Activated CD4-positive, alpha-beta T cell treated with anti-CD3 and anti-CD28 coated beads, Interleukin-2, amount 10 ng/mL, durations not matched to agents 24 days and 14 days (primary cell): ENCODE results near the gene PSPC1. TPM values are rescaled to one million over a fixed set of nuclear protein-coding genes. Genes with fewer than 3 reads are reported as not detected.
"Not testable (repeated sequence)": the region's sequence is repeated elsewhere in the genome, so short reads cannot be mapped to it uniquely, and the experiment has no call there.

Source experiments
- DNase-seq: peaks from one replicate; pipeline ENCODE4 v3.0.0; 2022
- H3K27ac Mint-ChIP-seq: one replicate; pipeline ENCODE4 v1.8.0; 2022; ENCODE audit warnings: mild to moderate bottlenecking, mixed read lengths
- H3K27me3 Mint-ChIP-seq: one replicate; pipeline ENCODE4 v1.8.0; 2022; ENCODE audit warnings: mixed read lengths
- H3K36me3 Mint-ChIP-seq: one replicate; pipeline ENCODE4 v1.8.0; 2022; ENCODE audit warnings: low read depth, mild to moderate bottlenecking, mixed read lengths
- H3K4me1 Mint-ChIP-seq: one replicate; pipeline ENCODE4 v1.8.0; 2021; ENCODE audit warnings: mixed read lengths
- H3K4me3 Mint-ChIP-seq: one replicate; pipeline ENCODE4 v1.8.0; 2022; ENCODE audit warnings: mild to moderate bottlenecking, moderate library complexity, mixed read lengths
- H3K9me3 Mint-ChIP-seq: one replicate; pipeline ENCODE4 v1.8.0; 2021; ENCODE audit warnings: mixed read lengths
- intact Hi-C: fragments of 100-400 bp; cut with micrococcal nuclease; formaldehyde crosslinking; loops from one replicate; pipeline ENCODE4 v1.15.1; 2023
- total RNA-seq: library from RNA; stranded (reverse); gene quantifications from 2 replicates; pipeline ENCODE4 v1.2.3, GENCODE V29; 2022

The PSPC1 gene, protein sequence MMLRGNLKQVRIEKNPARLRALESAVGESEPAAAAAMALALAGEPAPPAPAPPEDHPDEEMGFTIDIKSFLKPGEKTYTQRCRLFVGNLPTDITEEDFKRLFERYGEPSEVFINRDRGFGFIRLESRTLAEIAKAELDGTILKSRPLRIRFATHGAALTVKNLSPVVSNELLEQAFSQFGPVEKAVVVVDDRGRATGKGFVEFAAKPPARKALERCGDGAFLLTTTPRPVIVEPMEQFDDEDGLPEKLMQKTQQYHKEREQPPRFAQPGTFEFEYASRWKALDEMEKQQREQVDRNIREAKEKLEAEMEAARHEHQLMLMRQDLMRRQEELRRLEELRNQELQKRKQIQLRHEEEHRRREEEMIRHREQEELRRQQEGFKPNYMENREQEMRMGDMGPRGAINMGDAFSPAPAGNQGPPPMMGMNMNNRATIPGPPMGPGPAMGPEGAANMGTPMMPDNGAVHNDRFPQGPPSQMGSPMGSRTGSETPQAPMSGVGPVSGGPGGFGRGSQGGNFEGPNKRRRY
- 71.8 and 73.3 TPM in 2 replicates for total RNA-seq

- H3K27me3 Mint-ChIP-seq, H3K36me3 Mint-ChIP-seq, H3K4me1 Mint-ChIP-seq, H3K9me3 Mint-ChIP-seq: not testable (repeated sequence)
- Mint-ChIP-seq H3K27ac (peak within 1 kb of the TSS; percentile 99), H3K4me3 (peak within 1 kb of the TSS; percentile 96)
- intact Hi-C loops: loop anchor here (1.0 to 10.0 kb wide), 5 partner anchors 80 to 1122 kb away; partner anchors contain the start of genes MPHOSPH8, XPO4 and ZMYM5
- peak; percentile 99 for DNase-seq
These were observed at the start of gene PSPC1 for GRCh38 chr13:19782727-19783682. Gene PSPC1 (minus strand): TSS chr13:19782945. CDS start chr13:19782757, 188 bp downstream.

DNA sequence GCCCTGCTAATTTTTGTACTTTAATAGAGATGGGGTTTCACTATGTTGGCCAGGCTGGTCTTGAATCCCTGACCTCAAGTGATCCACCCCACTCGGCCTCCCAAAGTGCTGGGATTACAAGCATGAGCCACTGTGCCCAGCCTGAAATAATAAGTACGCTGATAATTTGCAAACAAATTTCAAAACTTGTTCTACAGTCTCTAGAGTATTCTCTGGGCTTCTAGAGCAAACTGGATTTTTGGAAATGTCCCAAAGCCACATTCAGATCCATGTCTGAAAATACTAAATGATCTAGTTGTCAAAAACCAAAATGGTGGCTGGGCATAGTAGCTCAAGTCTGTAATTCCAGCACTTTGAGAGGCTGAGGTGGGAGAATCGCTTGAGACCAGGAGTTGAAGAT is 39.9 kb upstream of the PSPC1 start:
- Mint-ChIP-seq H3K27me3 (no peaks in the 10 kb centered on the region), H3K4me3 (no peak overlapping the region), H3K4me1 (no peaks in the 10 kb centered on the region), H3K27ac (no peak overlapping the region), H3K9me3 (no peaks in the 10 kb centered on the region), H3K36me3 (peaks cover 47% of the 10 kb centered on the region)
- intact Hi-C loops: no loop called here
- no peak for DNase-seq

DNA sequence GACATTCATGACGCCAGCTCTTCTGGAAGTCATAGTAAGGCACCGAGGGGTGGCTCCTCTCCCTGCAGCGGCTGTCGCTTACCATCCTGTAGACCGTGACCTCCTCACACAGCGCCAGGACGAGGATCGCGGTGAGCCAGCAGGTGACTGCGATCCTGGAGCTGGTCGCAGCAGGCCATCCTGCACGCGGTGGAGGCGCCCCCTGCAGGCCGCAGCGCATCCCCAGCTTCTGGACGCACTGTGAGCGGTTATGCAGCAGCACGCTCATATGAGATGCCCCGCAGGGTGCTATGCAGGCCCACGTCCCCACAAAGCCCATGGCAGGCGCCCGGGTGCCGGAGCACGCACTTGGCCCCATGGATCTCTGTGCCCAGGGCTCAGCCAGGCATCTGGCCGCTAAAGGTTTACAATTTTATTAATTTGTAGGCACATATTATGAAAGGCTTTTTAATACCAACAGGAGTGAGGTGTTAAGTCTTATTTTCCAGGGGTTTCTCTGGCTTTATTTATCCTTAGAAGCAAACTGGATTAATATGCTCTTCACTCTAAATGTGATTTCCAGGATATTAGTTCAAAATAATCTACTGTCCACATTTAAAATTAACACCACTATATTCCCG is 35.6 kb upstream of the PSPC1 start:
- Mint-ChIP-seq H3K9me3 (no peaks in the 10 kb centered on the region), H3K27me3 (no peaks in the 10 kb centered on the region), H3K36me3 (peaks cover 31% of the 10 kb centered on the region), H3K4me3 (no peak overlapping the region), H3K4me1 (no peaks in the 10 kb centered on the region), H3K27ac (no peak overlapping the region)
- intact Hi-C loops: no loop called here
- DNase-seq: peak; percentile 78

DNA sequence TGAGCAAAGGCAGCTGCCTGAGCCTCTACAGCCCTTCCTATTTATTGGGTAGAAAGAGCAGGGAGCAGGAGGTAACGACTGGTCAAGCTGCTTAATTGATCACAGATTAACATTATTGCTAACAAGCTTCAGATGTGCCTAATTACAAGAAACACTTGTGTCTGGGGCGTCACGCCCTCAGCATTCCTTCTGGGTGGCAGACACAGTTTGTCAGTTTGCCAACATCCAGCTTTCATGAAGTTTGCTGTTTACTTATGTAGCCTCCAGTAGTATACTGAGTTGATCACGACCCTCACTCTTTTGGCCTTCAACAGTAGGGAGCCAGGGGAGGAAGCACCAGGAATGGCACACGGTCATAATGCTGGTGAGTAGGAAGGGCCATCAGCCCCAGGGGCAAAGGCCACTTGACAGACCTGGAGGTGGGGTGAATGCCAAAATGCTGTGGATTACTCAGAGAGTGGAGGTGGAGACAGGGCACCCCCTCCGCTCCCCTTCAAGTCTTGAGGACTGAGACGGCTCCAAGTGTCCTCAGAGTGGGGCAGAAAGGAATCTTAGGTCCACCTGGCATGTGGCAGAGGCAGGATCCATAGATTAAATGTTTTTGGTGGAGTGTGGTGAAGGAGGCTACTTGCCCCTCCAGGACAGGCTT is 34.9 kb upstream of the PSPC1 start:
- H3K4me3 Mint-ChIP-seq: no peak overlapping the region
- no peaks in the 10 kb centered on the region for H3K27me3 Mint-ChIP-seq
- H3K36me3 Mint-ChIP-seq: peaks cover 28% of the 10 kb centered on the region
- H3K4me1 Mint-ChIP-seq: no peaks in the 10 kb centered on the region
- intact Hi-C loops: no loop called here
- DNase-seq: no peak
- no peak overlapping the region for H3K27ac Mint-ChIP-seq
- H3K9me3 Mint-ChIP-seq: no peaks in the 10 kb centered on the region

DNA sequence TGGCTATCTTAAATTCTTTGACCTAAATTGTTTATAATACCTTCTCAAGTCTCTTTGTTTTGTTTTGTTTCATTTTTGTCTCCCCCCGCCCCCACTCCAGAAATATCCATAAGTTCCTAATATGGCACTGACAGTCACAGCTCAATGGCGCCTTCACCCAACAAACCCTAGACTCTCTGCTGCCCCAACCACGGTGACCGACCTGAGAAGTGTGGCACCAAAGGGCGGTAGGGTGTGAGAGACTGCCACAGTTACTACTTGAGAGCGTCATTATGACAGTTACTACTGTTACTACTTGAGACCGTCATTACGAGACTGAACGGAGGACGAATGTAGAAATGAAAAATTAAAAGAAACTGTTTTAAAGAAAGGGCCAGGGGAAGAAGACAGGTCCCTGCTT is 34.4 kb upstream of the PSPC1 start:
- Mint-ChIP-seq H3K27ac (no peak overlapping the region), H3K9me3 (peaks cover 4% of the 10 kb centered on the region), H3K36me3 (peaks cover 30% of the 10 kb centered on the region), H3K4me1 (no peaks in the 10 kb centered on the region), H3K4me3 (no peak overlapping the region), H3K27me3 (no peaks in the 10 kb centered on the region)
- no peak for DNase-seq
- intact Hi-C loops: no loop called here

DNA sequence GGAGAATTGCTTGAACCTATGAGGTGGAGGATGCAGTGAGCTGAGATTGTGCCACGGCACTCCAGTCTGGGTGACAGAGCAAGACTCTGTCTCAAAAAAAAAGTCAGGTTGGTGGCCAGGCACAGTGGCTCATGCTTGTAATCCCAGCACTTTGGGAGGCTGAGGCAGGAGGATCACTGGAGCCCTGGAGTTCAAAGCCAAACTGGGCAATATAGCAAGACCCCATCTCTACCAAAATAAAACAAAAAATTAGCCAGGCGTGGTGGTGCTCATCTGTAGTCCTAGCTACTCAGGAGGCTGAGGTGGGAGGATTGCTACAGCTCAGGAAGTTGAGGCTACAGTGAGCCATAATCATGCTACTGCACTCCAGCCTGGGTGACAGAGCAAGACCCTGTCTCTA is 33.1 kb upstream of the PSPC1 start:
- DNase-seq, H3K4me1 Mint-ChIP-seq, H3K4me3 Mint-ChIP-seq, intact Hi-C loops, H3K9me3 Mint-ChIP-seq, H3K27ac Mint-ChIP-seq, H3K27me3 Mint-ChIP-seq: not testable (repeated sequence)
- peaks cover 28% of the 10 kb centered on the region for H3K36me3 Mint-ChIP-seq

- H3K27me3 Mint-ChIP-seq: no peaks in the 10 kb centered on the region
- intact Hi-C loops: no loop called here
- peaks cover 4% of the 10 kb centered on the region for H3K9me3 Mint-ChIP-seq
- H3K4me3 Mint-ChIP-seq: no peak overlapping the region
- no peak overlapping the region for H3K27ac Mint-ChIP-seq
- no peak for DNase-seq
- H3K4me1 Mint-ChIP-seq: no peaks in the 10 kb centered on the region
- peaks cover 14% of the 10 kb centered on the region for H3K36me3 Mint-ChIP-seq
These were observed 28.5 kb upstream of the PSPC1 start for GRCh38 chr13:19810996-19811881.

DNA sequence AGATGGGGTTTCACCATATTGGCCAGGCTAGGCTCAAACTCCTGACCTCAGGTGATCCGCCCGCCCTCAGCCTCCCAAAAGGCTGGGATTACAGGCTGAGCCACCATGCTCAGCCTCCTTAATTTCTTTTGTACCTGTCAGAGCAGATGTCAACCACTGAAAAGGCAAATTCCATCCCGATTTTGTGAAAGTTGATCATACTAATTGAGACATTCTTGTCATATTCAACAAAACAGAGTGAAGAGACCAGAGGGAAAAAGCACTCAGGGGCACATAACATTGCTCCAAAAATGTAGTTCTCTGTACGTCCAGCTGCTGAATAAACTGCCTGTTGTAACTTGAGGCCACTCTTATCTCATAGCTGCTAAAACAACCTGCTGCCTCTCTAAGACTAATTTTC is 27.4 kb upstream of the PSPC1 start:
- no peak overlapping the region for H3K4me3 Mint-ChIP-seq
- intact Hi-C loops: no loop called here

DNA sequence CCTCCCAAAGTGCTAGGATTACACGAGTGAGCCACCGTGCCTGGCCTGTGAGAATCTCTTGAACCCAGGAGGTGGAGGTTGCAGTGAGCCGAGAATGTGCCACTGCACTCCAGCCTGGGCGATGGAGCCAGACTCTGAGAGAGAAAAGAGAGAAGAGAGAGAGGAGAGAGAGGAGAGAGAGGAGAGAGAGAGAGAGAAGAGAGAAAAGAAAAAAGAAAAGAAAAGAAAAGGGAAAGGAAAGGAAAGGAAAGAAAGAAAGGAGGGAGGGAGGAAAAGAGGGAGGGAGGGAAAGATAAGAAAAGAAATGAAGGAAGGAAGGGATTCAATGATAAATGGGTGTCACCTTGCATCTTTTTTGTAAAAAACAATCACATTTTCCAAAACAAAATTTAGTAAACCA is 23.0 kb upstream of the PSPC1 start:
- no peak overlapping the region for H3K27ac Mint-ChIP-seq
- no peak overlapping the region for H3K4me3 Mint-ChIP-seq
- intact Hi-C loops: no loop called here
- no peak for DNase-seq
- H3K36me3 Mint-ChIP-seq: peaks cover 6% of the 10 kb centered on the region
- H3K27me3 Mint-ChIP-seq: no peaks in the 10 kb centered on the region
- no peaks in the 10 kb centered on the region for H3K4me1 Mint-ChIP-seq
- H3K9me3 Mint-ChIP-seq: no peaks in the 10 kb centered on the region

More for the DNA sequence above, 27.4 kb upstream of the PSPC1 start:
- no peaks in the 10 kb centered on the region for H3K4me1 Mint-ChIP-seq
- peaks cover 16% of the 10 kb centered on the region for H3K36me3 Mint-ChIP-seq
- H3K27me3 Mint-ChIP-seq: no peaks in the 10 kb centered on the region
- peaks cover 4% of the 10 kb centered on the region for H3K9me3 Mint-ChIP-seq
- no peak for DNase-seq
- H3K27ac Mint-ChIP-seq: no peak overlapping the region

DNA sequence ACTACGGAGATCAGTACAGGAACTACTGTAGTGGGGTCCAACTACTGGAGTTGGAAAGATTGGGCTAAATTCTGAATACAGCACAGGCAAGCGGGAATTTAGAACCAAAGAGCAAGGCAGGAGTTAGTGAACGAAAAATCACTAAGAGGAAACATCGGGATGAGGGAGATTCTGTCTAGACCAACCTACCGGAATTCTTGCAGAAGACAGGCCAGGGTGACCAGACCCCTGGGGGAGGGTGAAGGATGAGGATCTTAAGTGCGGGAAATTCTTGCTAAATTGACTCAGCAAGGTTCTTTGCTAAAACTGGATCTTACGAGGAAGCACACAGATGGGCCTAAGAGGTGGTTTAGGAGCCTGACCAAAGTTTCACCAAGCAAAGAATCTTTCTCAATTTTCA is 13.2 kb upstream of the PSPC1 start:
- H3K27me3 Mint-ChIP-seq: no peaks in the 10 kb centered on the region
- H3K27ac Mint-ChIP-seq: no peak overlapping the region
- intact Hi-C loops: no loop called here
- no peak for DNase-seq
- no peaks in the 10 kb centered on the region for H3K36me3 Mint-ChIP-seq
- no peaks in the 10 kb centered on the region for H3K9me3 Mint-ChIP-seq
- peaks cover 3% of the 10 kb centered on the region for H3K4me1 Mint-ChIP-seq
- no peak overlapping the region for H3K4me3 Mint-ChIP-seq

- no peak overlapping the region for H3K4me3 Mint-ChIP-seq
These were observed 11.9 kb upstream of the PSPC1 start for GRCh38 chr13:19794631-19795030.

GRCh38 chr13:19791953-19792537 is 9.3 kb upstream of the PSPC1 start:
- intact Hi-C loops: no loop called here
- Mint-ChIP-seq H3K27me3 (no peaks in the 10 kb centered on the region), H3K36me3 (no peaks in the 10 kb centered on the region), H3K4me3 (no peak overlapping the region), H3K4me1 (peaks cover 3% of the 10 kb centered on the region), H3K27ac (no peak overlapping the region), H3K9me3 (no peaks in the 10 kb centered on the region)
- no peak for DNase-seq

More at GRCh38 chr13:19794631-19795030, 11.9 kb upstream of the PSPC1 start:
- DNase-seq: no peak
- no peaks in the 10 kb centered on the region for H3K36me3 Mint-ChIP-seq
- no peak overlapping the region for H3K27ac Mint-ChIP-seq
- no peaks in the 10 kb centered on the region for H3K27me3 Mint-ChIP-seq
- intact Hi-C loops: no loop called here
- no peaks in the 10 kb centered on the region for H3K9me3 Mint-ChIP-seq
- peaks cover 3% of the 10 kb centered on the region for H3K4me1 Mint-ChIP-seq
